A673 (cell line): ENCODE data around the gene OCIAD1. TPM values are rescaled to one million over a fixed set of nuclear protein-coding genes. Genes with fewer than 3 reads are reported as not detected.
"Not testable (repeated sequence)": the region's sequence is repeated elsewhere in the genome, so short reads cannot be mapped to it uniquely, and the experiment has no call there.

Experiments
- BruUV-seq: library from RNA; stranded (reverse); fragments of 400-500 nt; replicated peaks from 2 replicates; lab custom pipeline; 2021; lab: Mats Ljungman, UMichigan
- CTCF ChIA-PET: fragments of 300-600 bp; sonication (Branson Sonifier 250); formaldehyde crosslinking; loops from one replicate; lab custom pipeline; 2022; ENCODE audit warnings: antibody characterized with exemption; lab: Charles Lee
- POLR2A ChIA-PET: fragments of 300-600 bp; sonication (Branson Sonifier 250); formaldehyde crosslinking; loops from one replicate; lab custom pipeline; 2022; ENCODE audit warnings: antibody characterized with exemption; ENCODE audit not compliant: low non-redundant PET; lab: Charles Lee
- DNase-seq: peaks from one replicate; pipeline ENCODE4 v3.0.0-alpha.2; 2015; ENCODE audit warnings: low spot score
- H3K27ac ChIP-seq: fragments of 200-600 bp; sonication (generic); 2 replicates; pipeline ENCODE4 v1.5.1; 2016; ENCODE audit warnings: mixed run types, low read depth, mild to moderate bottlenecking, mixed read lengths, antibody characterized with exemption, low read length; ENCODE audit not compliant: poor library complexity, severe bottlenecking
- H3K27me3 ChIP-seq: fragments of 200-600 bp; sonication (generic); replicated peaks from 2 replicates; pipeline ENCODE4 v1.6.1; 2017; ENCODE audit warnings: mixed run types, low read depth, mild to moderate bottlenecking, mixed read lengths, antibody characterized with exemption, low read length; ENCODE audit not compliant: insufficient read depth, poor library complexity
- H3K36me3 ChIP-seq: fragments of 200-600 bp; sonication (generic); 2 replicates; pipeline ENCODE4 v1.6.1; 2016; ENCODE audit warnings: mixed run types, mild to moderate bottlenecking, mixed read lengths, antibody characterized with exemption, low read length; ENCODE audit not compliant: insufficient read depth, poor library complexity, severe bottlenecking
- H3K4me1 ChIP-seq: fragments of 200-600 bp; sonication (generic); 2 replicates; pipeline ENCODE4 v1.6.1; 2017; ENCODE audit warnings: mixed run types, mild to moderate bottlenecking, mixed read lengths, antibody characterized with exemption, low read length; ENCODE audit not compliant: insufficient read depth, poor library complexity, severe bottlenecking
- H3K4me3 ChIP-seq: fragments of 200-600 bp; sonication (generic); 2 replicates; pipeline ENCODE4 v1.5.1; 2016; ENCODE audit warnings: low read depth, mixed run types, mild to moderate bottlenecking, mixed read lengths, low read length; ENCODE audit not compliant: poor library complexity, severe bottlenecking
- H3K9me3 ChIP-seq: fragments of 200-600 bp; sonication (generic); 2 replicates; pipeline ENCODE4 v1.6.1; 2016; ENCODE audit warnings: mixed run types, low read depth, mild to moderate bottlenecking, mixed read lengths, antibody characterized with exemption, low read length; ENCODE audit not compliant: poor library complexity, severe bottlenecking
- CTCF ChIP-seq: fragments of 300-800, 200-600 bp; sonication (generic); conservative IDR thresholded peaks from 2 replicates; pipeline ENCODE4 v1.5.1; 2017; ENCODE audit warnings: low read depth, mild to moderate bottlenecking, antibody characterized with exemption, low read length, moderate library complexity, mixed read lengths
- EZH2 ChIP-seq: fragments of 200-600 bp; sonication (generic); IDR thresholded peaks from 2 replicates; pipeline ENCODE4 v1.6.1; 2017; ENCODE audit warnings: borderline replicate concordance, low read depth, mild to moderate bottlenecking, mixed read lengths, antibody characterized with exemption, low read length; ENCODE audit not compliant: poor library complexity, severe bottlenecking
- intact Hi-C: fragments of 100-400 bp; cut with micrococcal nuclease; formaldehyde crosslinking; loops from one replicate; pipeline ENCODE4 v1.10.0; 2022; ENCODE audit not compliant: unreplicated experiment
- total RNA-seq: library from RNA; stranded (reverse); gene quantifications from 2 replicates; pipeline ENCODE4 v1.2.3, GENCODE V29; 2021

Gene OCIAD1
- total RNA-seq, 1 experiment from 2014 or later = 138 TPM

DNA sequence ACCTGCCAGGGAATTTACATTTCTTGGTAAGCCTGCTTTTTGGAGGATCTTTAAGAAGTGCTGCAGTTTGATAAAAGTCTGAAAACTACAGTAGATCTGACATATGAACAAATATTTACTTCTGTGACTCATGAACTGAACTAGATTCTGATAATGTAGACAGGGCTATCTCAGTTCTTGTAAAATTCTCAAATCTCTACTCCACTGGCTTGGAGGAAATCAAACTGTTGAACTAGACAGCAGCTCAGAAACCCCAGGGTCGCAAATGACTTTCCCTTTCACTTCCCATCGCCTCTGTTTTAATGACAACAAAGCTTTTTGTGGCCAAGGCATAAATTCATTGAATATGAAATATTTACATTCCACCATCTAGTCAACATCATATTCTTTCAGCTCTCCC, 15.4 kb upstream of the OCIAD1 start:
- POLR2A ChIA-PET = no interaction called here
- TF ChIP-seq CTCF (no peak), EZH2 (no peak)
- CTCF ChIA-PET = no interaction called here
- Histone ChIP-seq H3K27me3 (no peaks in the 10 kb centered on the region), H3K36me3 (no peaks in the 10 kb centered on the region), H3K27ac (no peak overlapping the region), H3K9me3 (no peaks in the 10 kb centered on the region), H3K4me1 (no peaks in the 10 kb centered on the region), H3K4me3 (no peak overlapping the region)
- no peak for DNase-seq
- intact Hi-C loops = no loop called here
- BruUV-seq = no TSS peak

- H3K9me3 ChIP-seq, POLR2A ChIA-PET, H3K36me3 ChIP-seq, H3K27me3 ChIP-seq, H3K4me1 ChIP-seq, BruUV-seq, H3K4me3 ChIP-seq, H3K27ac ChIP-seq, CTCF ChIA-PET, DNase-seq, intact Hi-C loops: not testable (repeated sequence)
Observed at GRCh38 chr4:48816297-48816696, 14.6 kb upstream of the OCIAD1 start.

DNA sequence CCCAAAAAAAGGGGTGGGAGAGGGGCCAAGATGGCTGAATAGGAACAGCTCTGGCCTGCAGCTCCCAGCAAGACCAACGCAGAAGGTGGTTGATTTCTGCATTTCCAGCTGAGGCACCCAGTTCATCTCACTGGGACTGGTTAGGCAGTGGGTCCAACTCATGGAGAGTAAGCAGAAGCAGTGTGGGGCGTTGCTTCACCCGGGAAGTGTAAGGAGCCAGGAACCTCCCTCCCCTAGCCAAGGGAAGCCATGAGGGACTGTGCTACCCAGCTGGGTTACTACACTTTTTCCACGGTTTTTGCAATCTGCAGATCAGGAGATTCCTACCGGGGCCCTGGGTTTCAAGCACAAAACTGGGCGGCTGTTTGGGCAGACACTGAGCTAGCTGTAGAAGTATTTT, 13.9 kb upstream of the OCIAD1 start:
- Histone ChIP-seq H3K36me3 (no peaks in the 10 kb centered on the region), H3K9me3 (no peaks in the 10 kb centered on the region), H3K4me1 (no peaks in the 10 kb centered on the region), H3K4me3 (no peak overlapping the region), H3K27me3 (no peaks in the 10 kb centered on the region), H3K27ac (no peak overlapping the region)
- no peak for DNase-seq
- no TSS peak for BruUV-seq
- intact Hi-C loops = no loop called here
- POLR2A ChIA-PET = no interaction called here
- CTCF ChIA-PET = no interaction called here
- TF ChIP-seq EZH2 (no peak), CTCF (no peak)

- H3K27me3 ChIP-seq, H3K36me3 ChIP-seq, H3K4me3 ChIP-seq, H3K9me3 ChIP-seq, DNase-seq, H3K27ac ChIP-seq, BruUV-seq, CTCF ChIA-PET, POLR2A ChIA-PET, intact Hi-C loops, H3K4me1 ChIP-seq: not testable (repeated sequence)
Observed at GRCh38 chr4:48821431-48821830, 9.5 kb upstream of the OCIAD1 start.
